SK-N-SH (cell line): ENCODE data around the gene ABHD17B. TPM values are rescaled to one million over a fixed set of nuclear protein-coding genes. Genes with fewer than 3 reads are reported as not detected.

Experiments used
- CTCF ChIA-PET: fragments of 300-600, 350-600 bp; formaldehyde crosslinking; extraction: SDS; loops from one replicate; lab custom pipeline; 2021; lab: Yijun Ruan, JAX
- POLR2A ChIA-PET: fragments of 350-600 bp; sonication (Branson Sonifier 250); formaldehyde crosslinking; extraction: SDS; loops from one replicate; lab custom pipeline; 2020; ENCODE audit warnings: antibody characterized with exemption, inconsistent platforms; lab: Yijun Ruan, JAX
- DNase-seq: peaks from one replicate; pipeline ENCODE4 v3.0.0; 2012
- H2AFZ ChIP-seq: fragments of 200-600 bp; sonication (generic); 2 replicates; pipeline ENCODE4 v1.8.1; 2016; ENCODE audit warnings: antibody characterized with exemption, mild to moderate bottlenecking, low read depth
- H3F3A ChIP-seq: fragments of 200-600 bp; sonication (generic); replicated peaks from 2 replicates; pipeline ENCODE3; 2016; ENCODE audit warnings: antibody characterized with exemption, mild to moderate bottlenecking; ENCODE audit not compliant: insufficient read depth
- H3K27ac ChIP-seq, 2 experiments: fragments of 200-500 bp in 1 of 2; fragments of 200-600 bp in 1 of 2; sonication (Bioruptor generic) in 1 of 2; sonication (generic), shearing (Covaris generic) in 1 of 2; 2 replicates each; pipeline versions ENCODE4 v1.5.1 to v1.6.1; 2014 to 2016; ENCODE audit warnings: low read depth in 2 of 2, inconsistent platforms in 1 of 2, low read length in 1 of 2, mild to moderate bottlenecking in 1 of 2, mixed read lengths in 1 of 2
- H3K27me3 ChIP-seq: fragments of 200-600 bp; sonication (generic), shearing (Covaris generic); 2 replicates; pipeline ENCODE4 v1.6.1; 2016; ENCODE audit warnings: mixed run types; ENCODE audit not compliant: insufficient read depth
- H3K36me3 ChIP-seq, 2 experiments: fragments of 200-500 bp in 1 of 2; fragments of 200-600 bp in 1 of 2; sonication (Bioruptor generic) in 1 of 2; sonication (generic) in 1 of 2; replicated peaks in 1 of 2; 2 replicates each; pipeline versions ENCODE3 to v1.5.1; 2014 to 2016; ENCODE audit warnings: low read length in 1 of 2, mild to moderate bottlenecking in 1 of 2; ENCODE audit not compliant: insufficient read depth in 2 of 2, control insufficient read depth in 1 of 2
- H3K4me1 ChIP-seq, 2 experiments: fragments of 200-500 bp in 1 of 2; fragments of 200-600 bp in 1 of 2; sonication (Bioruptor generic) in 1 of 2; sonication (generic), shearing (Covaris generic) in 1 of 2; 2 replicates each; pipeline versions ENCODE4 v1.5.1 to v1.6.1; 2014 to 2016; ENCODE audit warnings: low read depth in 1 of 2, low read length in 1 of 2, mixed run types in 1 of 2; ENCODE audit not compliant: insufficient read depth in 2 of 2, control insufficient read depth in 1 of 2
- H3K4me2 ChIP-seq: fragments of 200-600 bp; sonication (generic), shearing (Covaris generic); 2 replicates; pipeline ENCODE4 v1.6.1; 2017; ENCODE audit warnings: mixed run types
- H3K4me3 ChIP-seq, 2 experiments: fragments of 200-500 bp in 1 of 2; fragments of 200-600 bp in 1 of 2; sonication (Bioruptor generic) in 1 of 2; sonication (generic), shearing (Covaris generic) in 1 of 2; 2 replicates each; pipeline versions ENCODE4 v1.5.1 to v1.8.1; 2014 to 2016; ENCODE audit warnings: low read depth in 2 of 2, inconsistent platforms in 1 of 2, low read length in 1 of 2, mild to moderate bottlenecking in 1 of 2, mixed read lengths in 1 of 2, moderate library complexity in 1 of 2
- H3K79me2 ChIP-seq: fragments of 200-600 bp; sonication (generic); 2 replicates; pipeline ENCODE4 v1.8.1; 2017; ENCODE audit warnings: mild to moderate bottlenecking; ENCODE audit not compliant: insufficient read depth
- H3K9ac ChIP-seq: fragments of 200-600 bp; sonication (generic); 2 replicates; pipeline ENCODE4 v1.6.1; 2017; ENCODE audit warnings: mixed run types
- H3K9me2 ChIP-seq: fragments of 200-600 bp; sonication (generic); 2 replicates; pipeline ENCODE4 v1.6.1; 2017; ENCODE audit warnings: mixed run types
- H3K9me3 ChIP-seq: fragments of 200-600 bp; sonication (generic); 2 replicates; pipeline ENCODE4 v1.6.1; 2017; ENCODE audit warnings: mixed run types, mild to moderate bottlenecking, moderate library complexity
- H4K20me1 ChIP-seq: fragments of 200-600 bp; sonication (generic); 2 replicates; pipeline ENCODE4 v1.6.1; 2017; ENCODE audit warnings: mild to moderate bottlenecking, mixed run types; ENCODE audit not compliant: insufficient read depth
- EZH2phosphoT487 ChIP-seq: fragments of 200-600 bp; sonication (generic); IDR thresholded peaks from 2 replicates; pipeline ENCODE4 v1.6.1; 2017; ENCODE audit warnings: low read depth, mixed run types, mild to moderate bottlenecking, antibody characterized with exemption, moderate library complexity, borderline replicate concordance
- GATA2 ChIP-seq: sonication (generic); formaldehyde crosslinking; IDR thresholded peaks from 2 replicates; pipeline ENCODE4 v1.5.0; 2020; ENCODE audit warnings: mild to moderate bottlenecking, missing genetic modification reagents
- IRF3 ChIP-seq: fragments of 150-350 bp; IDR thresholded peaks from 2 replicates; pipeline ENCODE4 v1.6.1; 2016; ENCODE audit warnings: mild to moderate bottlenecking, low read depth, low read length
- MEF2A ChIP-seq: IDR thresholded peaks from 2 replicates; pipeline ENCODE4 v1.4.0; 2012; ENCODE audit warnings: low read depth, borderline replicate concordance
- NRF1 ChIP-seq: IDR thresholded peaks from 2 replicates; pipeline ENCODE4 v1.6.1; 2012; ENCODE audit warnings: low read depth, mild to moderate bottlenecking, low read length
- POLR2AphosphoS5 ChIP-seq: IDR thresholded peaks from 2 replicates; pipeline ENCODE4 v1.6.1; 2012; ENCODE audit warnings: low read depth, low read length
- RCOR1 ChIP-seq: fragments of 150-350 bp; IDR thresholded peaks from 2 replicates; pipeline ENCODE4 v1.6.1; 2017; ENCODE audit warnings: antibody characterized with exemption, low read length
- RFX5 ChIP-seq: IDR thresholded peaks from 2 replicates; pipeline ENCODE4 v1.6.1; 2012; ENCODE audit warnings: mild to moderate bottlenecking, improper control_type of control experiment, low read length
- SMC3 ChIP-seq: IDR thresholded peaks from 2 replicates; pipeline ENCODE4 v1.6.1; 2012; ENCODE audit warnings: low read depth, low read length, improper control_type of control experiment
- TCF12 ChIP-seq: IDR thresholded peaks from 2 replicates; pipeline ENCODE4 v1.4.0; 2012
- USF1 ChIP-seq: IDR thresholded peaks from 2 replicates; pipeline ENCODE4 v1.4.0; 2012; ENCODE audit warnings: low read depth, borderline replicate concordance
- WGBS: methylation state at CpG from one replicate; pipeline ENCODE4 v1.1.6; 2017; ENCODE audit warnings: low lambda C conversion rate; 5-methylcytosine and 5-hydroxymethylcytosine counted together
- polyA plus RNA-seq, 3 experiments: library from polyadenylated mRNA; depleted of rRNA; stranded (reverse); fragments of >200 nt; gene quantifications; 2 replicates each; pipeline ENCODE4 v1.2.3, GENCODE V29; 2012
- TF ChIP-seq, protein P1 (sequence below): fragments of 150-350 bp; IDR thresholded peaks from 2 replicates; pipeline ENCODE4 v1.6.1; 2017; ENCODE audit warnings: antibody characterized with exemption, low read length, low read depth, borderline replicate concordance

Gene ABHD17B
- polyA plus RNA-seq, 1 of the 3 experiments (the other 2 are of a cell fraction), result 7.3 TPM

GRCh38 chr9:71884005-71884404, 27.0 kb downstream of the ABHD17B start:
- peaks cover 0 to 4% of the 10 kb centered on the region in 2 experiments for H3K36me3 ChIP-seq
- H3K4me2 ChIP-seq, result no peak overlapping the region
- TF ChIP-seq USF1, result no peak
- no peak overlapping the region for H3K9ac ChIP-seq
- peaks cover 12% of the 10 kb centered on the region; the same call in 1 of the 2 replicates for H3K9me3 ChIP-seq
- no peaks in the 10 kb centered on the region for H3K27me3 ChIP-seq
- no peaks in the 10 kb centered on the region; the same call in 1 of the 2 replicates for H4K20me1 ChIP-seq
- no peak for DNase-seq
- H2AFZ ChIP-seq, result no peak overlapping the region
- no peaks in the 10 kb centered on the region for H3K9me2 ChIP-seq
- CTCF ChIA-PET, result no interaction called here
- no peaks in the 10 kb centered on the region for H3F3A ChIP-seq
- POLR2A ChIA-PET, result no interaction called here
- no peak overlapping the region for H3K4me3 ChIP-seq
- peaks cover 86% of the 10 kb centered on the region for H3K79me2 ChIP-seq
- no peaks in the 10 kb centered on the region for H3K4me1 ChIP-seq
- no peak overlapping the region for H3K27ac ChIP-seq

DNA sequence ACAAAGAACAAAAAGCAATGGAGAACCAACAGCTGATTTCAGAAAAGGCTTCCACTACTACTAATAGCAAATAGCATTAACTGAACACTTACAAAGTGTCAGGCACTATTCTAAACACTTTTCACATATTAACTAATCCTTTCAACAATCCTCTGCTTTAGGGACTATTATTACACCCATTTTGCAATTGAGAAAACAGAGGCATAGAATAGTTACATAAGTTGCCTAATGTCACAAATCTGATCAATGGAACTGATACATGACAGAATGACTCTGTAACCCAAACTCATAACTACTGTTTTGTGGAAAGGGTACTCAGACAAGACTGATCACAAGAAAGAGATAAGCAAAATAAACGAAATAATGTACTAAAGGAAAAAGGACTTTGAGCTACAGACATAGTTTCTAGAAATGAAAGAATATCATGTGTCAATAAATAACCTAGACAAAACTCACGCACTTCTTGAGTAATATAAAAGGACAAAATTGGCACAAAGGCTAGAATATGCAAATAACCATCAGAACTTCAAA, 31.3 kb downstream of the ABHD17B start:
- no peak overlapping the region for H3K27ac ChIP-seq
- no peaks in the 10 kb centered on the region for H3K27me3 ChIP-seq
- ChIA-PET POLR2A (no interaction called here), CTCF (no interaction called here)
- no peaks in the 10 kb centered on the region for H3K4me1 ChIP-seq
- peaks cover 2 to 11% of the 10 kb centered on the region in 2 experiments for H3K36me3 ChIP-seq
- no peaks in the 10 kb centered on the region for H3K9me2 ChIP-seq
- no peak for TF ChIP-seq RFX5
- no peak for TF ChIP-seq MEF2A
- no peak for TF ChIP-seq POLR2AphosphoS5
- no peak for TF ChIP-seq NRF1
- no peak for TF ChIP-seq SMC3
- TF ChIP-seq IRF3, result no peak
- TF ChIP-seq, protein P1, sequence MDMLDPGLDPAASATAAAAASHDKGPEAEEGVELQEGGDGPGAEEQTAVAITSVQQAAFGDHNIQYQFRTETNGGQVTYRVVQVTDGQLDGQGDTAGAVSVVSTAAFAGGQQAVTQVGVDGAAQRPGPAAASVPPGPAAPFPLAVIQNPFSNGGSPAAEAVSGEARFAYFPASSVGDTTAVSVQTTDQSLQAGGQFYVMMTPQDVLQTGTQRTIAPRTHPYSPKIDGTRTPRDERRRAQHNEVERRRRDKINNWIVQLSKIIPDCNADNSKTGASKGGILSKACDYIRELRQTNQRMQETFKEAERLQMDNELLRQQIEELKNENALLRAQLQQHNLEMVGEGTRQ, result no peak
- TF ChIP-seq RCOR1, result no peak
- TF ChIP-seq TCF12, result no peak
- no peak for TF ChIP-seq EZH2phosphoT487
- no peak for TF ChIP-seq GATA2 (CRISPR knock-in tag)
- no peak overlapping the region for H3K4me3 ChIP-seq
- no peak for DNase-seq
- no peaks in the 10 kb centered on the region for H3F3A ChIP-seq
- WGBS, result 95% methylated on average over 2 of the region's 2 CpGs
- H3K9me3 ChIP-seq, result peaks cover 23% of the 10 kb centered on the region
- H3K4me2 ChIP-seq, result no peak overlapping the region
- no peak overlapping the region for H2AFZ ChIP-seq
- no peaks in the 10 kb centered on the region for H4K20me1 ChIP-seq
- H3K79me2 ChIP-seq, result peaks cover 97% of the 10 kb centered on the region
- no peak overlapping the region for H3K9ac ChIP-seq
